Breast epithelium (tissue), 4 donors: ENCODE measurements around the gene ADD1. TPM values are rescaled to one million over a fixed set of nuclear protein-coding genes. Genes with fewer than 3 reads are reported as not detected.

Source experiments
- DNase-seq, 2 donors: peaks; one replicate each; pipeline ENCODE4 v3.0.0-alpha.2; 2019; ENCODE audit warnings: low spot score in 2 of 2
- H3K27ac ChIP-seq, 2 donors: fragments of 200-600 bp; sonication (generic) in 1 of 2; one replicate each; pipeline ENCODE4 v1.5.1; 2016 to 2019; ENCODE audit warnings: mild to moderate bottlenecking in 1 of 2
- H3K27me3 ChIP-seq, 2 donors: fragments of 200-600 bp; sonication (generic) in 1 of 2; one replicate each; pipeline versions ENCODE4 v1.5.1 to v1.6.0; 2017 to 2019; ENCODE audit warnings: control low read depth in 1 of 2, mild to moderate bottlenecking in 1 of 2
- H3K36me3 ChIP-seq: fragments of 200-600 bp; one replicate; pipeline ENCODE4 v1.5.1; 2019
- H3K4me1 ChIP-seq, 2 donors: fragments of 200-600 bp; sonication (generic); one replicate each; pipeline ENCODE4 v1.5.1; 2016 to 2019; ENCODE audit warnings: control low read depth in 1 of 2
- H3K4me3 ChIP-seq, 3 donors: fragments of 200-600 bp; sonication (generic); 1 replicate in 2 of 3; 2 replicates in 1 of 3; pipeline ENCODE4 v1.5.1; 2016 to 2019; ENCODE audit warnings: mild to moderate bottlenecking in 3 of 3, moderate library complexity in 2 of 3
- H3K9me3 ChIP-seq, 2 donors: fragments of 200-600 bp; sonication (generic) in 1 of 2; one replicate each; pipeline ENCODE4 v1.5.1; 2016 to 2019; ENCODE audit warnings: control low read depth in 1 of 2
- CTCF ChIP-seq, 3 donors: fragments of 450-650 bp; IDR thresholded peaks; one replicate each; pipeline ENCODE4 v1.5.1; 2016 to 2017; ENCODE audit warnings: antibody characterized with exemption in 3 of 3, mild to moderate bottlenecking in 3 of 3, moderate library complexity in 3 of 3
- POLR2A ChIP-seq: fragments of 450-650 bp; IDR thresholded peaks from one replicate; pipeline ENCODE4 v1.6.1; 2016; ENCODE audit warnings: antibody characterized with exemption, mild to moderate bottlenecking, moderate library complexity
- POLR2AphosphoS5 ChIP-seq, 3 donors: sonication (generic); formaldehyde crosslinking; IDR thresholded peaks; one replicate each; pipeline ENCODE4 v1.6.1; 2017; ENCODE audit warnings: antibody characterized with exemption in 3 of 3
- intact Hi-C: fragments of 100-400 bp; cut with DNase I; formaldehyde crosslinking; loops from one replicate; pipeline ENCODE4 v1.15.1; 2023; ENCODE audit warnings: low total_unique reads
- total RNA-seq, 3 donors: library from RNA; depleted of rRNA; stranded (reverse); fragments of >200 nt; gene quantifications; one replicate each; pipeline ENCODE4 v1.1.0, GENCODE V29; 2016

The ADD1 gene
- total RNA-seq, 3 donors from 2014 or later = 161 to 193 (median 181) TPM

GRCh38 chr4:2799224-2799911 is 44.3 kb upstream of the ADD1 start:
- Histone ChIP-seq H3K4me3 (peak overlapping the region; percentile 9 to 58 (median 30)), H3K9me3 (no peaks in the 10 kb centered on the region), H3K27me3 (no peaks in the 10 kb centered on the region), H3K4me1 (peaks cover 36 to 66% of the 10 kb centered on the region in 2 donors), H3K27ac (peak overlapping the region; percentile 87), H3K36me3 (no peaks in the 10 kb centered on the region)
- intact Hi-C loops = no loop called here
- TF ChIP-seq POLR2A (no peak), CTCF (IDR thresholded peaks at IDR 0.05) (no peak), POLR2AphosphoS5 (IDR thresholded peaks at IDR 0.05) (no peak)
- no peak for DNase-seq

- H3K27ac ChIP-seq = peak overlapping the region; percentile 87
- TF ChIP-seq POLR2A (no peak), CTCF (IDR thresholded peaks at IDR 0.05) (no peak), POLR2AphosphoS5 (IDR thresholded peaks at IDR 0.05) (no peak)
- H3K36me3 ChIP-seq = no peaks in the 10 kb centered on the region
- no peaks in the 10 kb centered on the region for H3K27me3 ChIP-seq
- H3K9me3 ChIP-seq = no peaks in the 10 kb centered on the region
- peaks cover 36 to 60% of the 10 kb centered on the region in 2 donors for H3K4me1 ChIP-seq
- peak overlapping the region; percentile 17 to 58 (median 30) for H3K4me3 ChIP-seq
- intact Hi-C loops = loop anchor here (1.0 kb wide), 1 partner anchor 31 kb away; no protein-coding TSS in a partner anchor
- no peak for DNase-seq
These were observed 43.5 kb upstream of the ADD1 start for GRCh38 chr4:2799971-2800690.

GRCh38 chr4:2800691-2801596 is 42.7 kb upstream of the ADD1 start:
- DNase-seq = peak; percentile 52 to 57
- Histone ChIP-seq H3K27me3 (no peaks in the 10 kb centered on the region), H3K9me3 (no peaks in the 10 kb centered on the region), H3K36me3 (no peaks in the 10 kb centered on the region), H3K4me1 (peaks cover 36 to 66% of the 10 kb centered on the region in 2 donors), H3K4me3 (peak overlapping the region; percentile 17 to 58 (median 30)), H3K27ac (peak overlapping the region; percentile 87)
- intact Hi-C loops = loop anchor here (1.0 kb wide), 1 partner anchor 30 kb away; no protein-coding TSS in a partner anchor
- peak in 2 of 3 donors; percentile 14 to 36 for TF ChIP-seq POLR2AphosphoS5 (IDR thresholded peaks at IDR 0.05)
- no peak for TF ChIP-seq POLR2A

- no peak for DNase-seq
- Histone ChIP-seq H3K4me3 (no peak overlapping the region), H3K27me3 (no peaks in the 10 kb centered on the region), H3K9me3 (no peaks in the 10 kb centered on the region), H3K36me3 (no peaks in the 10 kb centered on the region), H3K27ac (peak overlapping the region; percentile 29 to 53), H3K4me1 (peaks cover 29 to 64% of the 10 kb centered on the region in 2 donors)
- intact Hi-C loops = no loop called here
- TF ChIP-seq POLR2A (no peak), POLR2AphosphoS5 (IDR thresholded peaks at IDR 0.05) (no peak), CTCF (IDR thresholded peaks at IDR 0.05) (no peak)
These were observed 40.8 kb upstream of the ADD1 start for GRCh38 chr4:2802618-2803531.
